ENCODE data around the gene SSRP1. TPM values are rescaled to one million over a fixed set of nuclear protein-coding genes. Genes with fewer than 3 reads are reported as not detected.

Gene SSRP1
- total and polyA plus RNA-seq, 2 of the 4 experiments (the other 2 are of a cell fraction), result 106 to 146 TPM

- Histone ChIP-seq H3K18ac (ENCODE audit: low read depth, low read length) (no peak overlapping the region), H3K4me1 (ENCODE audit: control insufficient read depth, insufficient read depth, low read length) (peaks cover 8% of the 10 kb centered on the region), H2AK5ac (ENCODE audit: low read depth, low read length) (no peak overlapping the region), H3K27ac (ENCODE audit: insufficient read depth, low read length) (no peak overlapping the region), H3K79me1 (ENCODE audit: low read depth in 1 of 2, low read length in 2 of 2) (peaks cover 10 to 20% of the 10 kb centered on the region in 2 experiments), H3K36me3 (ENCODE audit: control insufficient read depth, insufficient read depth, low read length) (peaks cover 2% of the 10 kb centered on the region; the same call in 1 of the 2 replicates), H3K14ac (replicated peaks; ENCODE audit: low read depth, low read length) (no peak overlapping the region), H3K27me3 (ENCODE audit: control insufficient read depth, insufficient read depth, low read length) (peaks cover 31% of the 10 kb centered on the region), H4K20me1 (ENCODE audit: insufficient read depth, low read length) (0 out of 2 replicates have a peak, but pooled peaks cover 2% of the 10 kb centered on the region), H4K5ac (ENCODE audit: low read depth, low read length) (no peak overlapping the region), H2BK120ac (ENCODE audit: low read depth, low read length) (no peak overlapping the region), H3K23ac (ENCODE audit: low read depth, low read length) (no peak overlapping the region), H3K4me2 (ENCODE audit: low read depth, low read length) (no peak overlapping the region), H3K4me3 (ENCODE audit: insufficient read depth, low read depth, low read length) (no peak overlapping the region), H3K56ac (ENCODE audit: extremely low read depth, insufficient read depth, low read length) (no peak overlapping the region), H2AFZ (replicated peaks; ENCODE audit: low read length, poor library complexity) (no peak overlapping the region), H4K91ac (ENCODE audit: insufficient read depth, low read depth, low read length) (no peak overlapping the region), H2AK9ac (replicated peaks; ENCODE audit: low read depth, low read length, poor library complexity) (no peak overlapping the region), H3K9ac (ENCODE audit: low read depth, low read length) (no peak overlapping the region), H3K9me3 (ENCODE audit: control insufficient read depth, insufficient read depth, low read length) (no peaks in the 10 kb centered on the region), H3K4ac (ENCODE audit: low read depth, low read length) (no peak overlapping the region), H2BK5ac (ENCODE audit: low read depth, low read length, poor library complexity, severe bottlenecking) (no peak overlapping the region), H2BK20ac (ENCODE audit: low read depth, low read length) (no peak overlapping the region), H2BK15ac (ENCODE audit: low read depth, low read length) (no peak overlapping the region), H4K8ac (ENCODE audit: low read depth in 2 of 2, low read length in 2 of 2) (no peak overlapping the region), H3K9me1 (ENCODE audit: insufficient read depth, low read length) (peaks cover 9% of the 10 kb centered on the region)
- intact Hi-C loops (cut with micrococcal nuclease), result no loop called here
- WGBS, 2 experiments (ENCODE audit: extremely low coverage in 2 of 2, insufficient read length in 1 of 2), result 80% methylated on average over 1 of the region's 5 CpGs; no CpG with 5 or more reads in 1 of the 2 experiments
- ATAC-seq (ENCODE audit: low read depth) (no peak), DNase-seq (no peak)
- no peak for TF ChIP-seq SMC3 (IDR thresholded peaks at IDR 0.05; ENCODE audit: low read depth, low read length)
- no peak for TF ChIP-seq NFE2L2 (IDR thresholded peaks at IDR 0.05; ENCODE audit: low read depth, low read length)
- no peak for TF ChIP-seq CEBPB (IDR thresholded peaks at IDR 0.05; ENCODE audit: low read depth, low read length)
- no peak for TF ChIP-seq POLR2A (IDR thresholded peaks at IDR 0.05; ENCODE audit: low read depth, low read length)
- TF ChIP-seq CHD1 (IDR thresholded peaks at IDR 0.05; ENCODE audit: low read depth, low read length), result no peak
- TF ChIP-seq RFX5 (IDR thresholded peaks at IDR 0.05; ENCODE audit: low read depth, low read length), result no peak
- TF ChIP-seq FOS (IDR thresholded peaks at IDR 0.05; ENCODE audit: low read depth, low read length), result no peak
- no peak for TF ChIP-seq ELK1 (IDR thresholded peaks at IDR 0.05; ENCODE audit: borderline replicate concordance, low read depth, low read length)
- TF ChIP-seq BHLHE40 (IDR thresholded peaks at IDR 0.05; ENCODE audit: low read depth, low read length), result no peak
- no peak for TF ChIP-seq CTCF (conservative IDR thresholded peaks at IDR 0.05; ENCODE audit: low read depth, low read length)
- TF ChIP-seq MAFK (IDR thresholded peaks at IDR 0.05; ENCODE audit: low read depth, low read length), result no peak
- no peak for TF ChIP-seq RCOR1 (IDR thresholded peaks at IDR 0.05; ENCODE audit: insufficient replicate concordance, low read length)
- no peak for TF ChIP-seq RAD21 (IDR thresholded peaks at IDR 0.05; ENCODE audit: low read length)
- TF ChIP-seq MAZ (IDR thresholded peaks at IDR 0.05; ENCODE audit: borderline replicate concordance, low read depth, low read length), result no peak
- TF ChIP-seq MXI1 (IDR thresholded peaks at IDR 0.05; ENCODE audit: borderline replicate concordance, low read depth, low read length), result no peak
- BruUV-seq (replicated peaks), result no TSS peak
- dilution Hi-C loops (cut with HindIII; ENCODE audit: low sequenced_read_pairs, unreplicated experiment), result no loop called here
- in situ Hi-C loops (cut with MboI; ENCODE audit: low sequenced_read_pairs), result no loop called here
- ChIA-PET POLR2A (ENCODE audit: unreplicated experiment) (no interaction called here), CTCF (interaction anchor here (0.5 kb wide), 1 partner anchor 324 kb away, joined by 4 read pairs; no protein-coding TSS in a partner anchor)
These were observed 3.6 kb upstream of the SSRP1 start for GRCh38 chr11:57339328-57339727.
